ENCODE results near the gene ASCC1. TPM values are rescaled to one million over a fixed set of nuclear protein-coding genes. Genes with fewer than 3 reads are reported as not detected.
"Not testable (repeated sequence)": the region's sequence is repeated elsewhere in the genome, so short reads cannot be mapped to it uniquely, and the experiment has no call there.

Gene ASCC1
- total RNA-seq, 1 donor from 2014 or later = 38.6 TPM

DNA sequence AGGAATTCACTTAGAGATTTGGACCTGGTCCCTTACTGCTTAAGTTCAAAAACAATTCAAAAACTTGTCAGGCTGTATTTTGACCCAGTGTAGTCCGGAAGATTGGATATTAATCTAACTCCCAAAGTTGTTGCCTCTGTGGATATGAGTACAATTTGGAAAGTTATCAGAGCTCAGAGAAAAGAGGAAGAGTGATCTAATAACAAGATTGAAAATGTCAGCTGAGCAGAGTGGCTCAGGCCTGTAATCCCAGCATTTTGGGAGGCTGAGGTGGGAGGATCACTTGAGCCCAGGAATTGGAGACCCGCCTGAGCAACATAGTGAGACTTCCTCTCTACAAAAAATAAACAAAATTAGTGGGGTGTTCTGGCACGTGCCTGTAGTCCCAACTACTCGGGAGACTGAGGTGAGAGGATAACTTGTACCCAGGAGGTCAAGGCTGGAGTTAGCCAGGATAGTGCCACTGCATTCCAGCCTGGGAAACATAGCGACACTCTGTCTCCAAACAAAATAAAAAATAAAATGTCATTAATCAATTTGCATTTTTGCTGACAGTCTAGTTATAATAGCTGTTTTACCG is 3.2 kb upstream of the ASCC1 start:
- no peak for DNase-seq (ENCODE audit: low read depth)
- no peak for TF ChIP-seq CTCF (IDR thresholded peaks at IDR 0.05; ENCODE audit: insufficient read depth, low read length, poor library complexity, severe bottlenecking)
- H3K36me3 ChIP-seq (ENCODE audit: control insufficient read depth, insufficient read depth, low read length) = no peaks in the 10 kb centered on the region
- no peak overlapping the region for H3K4me3 ChIP-seq (ENCODE audit: low read depth, low read length)
- no peaks in the 10 kb centered on the region for H3K27me3 ChIP-seq (ENCODE audit: control insufficient read depth, insufficient read depth, low read length)

- no peaks in the 10 kb centered on the region for H3K36me3 ChIP-seq (ENCODE audit: control insufficient read depth, insufficient read depth, low read length)
- DNase-seq (ENCODE audit: low read depth) = no peak
- TF ChIP-seq CTCF (IDR thresholded peaks at IDR 0.05; ENCODE audit: insufficient read depth, low read length, poor library complexity, severe bottlenecking) = no peak
- H3K27me3 ChIP-seq (ENCODE audit: control insufficient read depth, insufficient read depth, low read length) = no peaks in the 10 kb centered on the region
- no peak overlapping the region for H3K4me3 ChIP-seq (ENCODE audit: low read depth, low read length)
Observed at GRCh38 chr10:72218726-72219125, 2.6 kb upstream of the ASCC1 start.

- no peak for TF ChIP-seq CTCF (IDR thresholded peaks at IDR 0.05; ENCODE audit: insufficient read depth, low read length, poor library complexity, severe bottlenecking)
- Histone ChIP-seq H3K36me3 (ENCODE audit: control insufficient read depth, insufficient read depth, low read length) (no peaks in the 10 kb centered on the region), H3K4me3 (ENCODE audit: low read depth, low read length) (no peak overlapping the region), H3K27me3 (ENCODE audit: control insufficient read depth, insufficient read depth, low read length) (no peaks in the 10 kb centered on the region)
- DNase-seq (ENCODE audit: low read depth) = no peak
Observed at GRCh38 chr10:72218325-72218724, 2.2 kb upstream of the ASCC1 start.

GRCh38 chr10:72211832-72212231 is 4.2 kb downstream of the ASCC1 start:
- not testable (repeated sequence) for DNase-seq (ENCODE audit: low read depth); H3K4me3 ChIP-seq (ENCODE audit: low read depth, low read length); H3K36me3 ChIP-seq (ENCODE audit: control insufficient read depth, insufficient read depth, low read length); H3K27me3 ChIP-seq (ENCODE audit: control insufficient read depth, insufficient read depth, low read length)

DNA sequence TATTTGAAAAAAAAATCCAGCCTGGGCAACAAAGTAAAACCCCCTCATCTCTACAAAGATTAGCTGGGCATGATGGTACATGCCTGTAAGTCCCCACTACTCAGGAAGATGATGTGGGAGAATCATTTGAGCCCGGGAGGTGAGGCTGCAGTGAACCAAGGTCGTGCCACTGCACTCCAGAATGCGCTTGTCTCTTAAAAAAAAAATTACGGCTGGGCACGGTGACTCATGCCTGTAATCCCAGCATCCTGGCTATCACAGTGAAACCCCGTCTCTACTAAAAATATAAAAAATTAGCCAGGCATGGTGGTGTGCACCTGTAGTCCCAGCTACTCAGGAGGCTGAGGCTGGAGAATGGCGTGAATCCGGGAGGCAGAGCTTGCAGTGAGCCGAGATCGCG is 4.7 kb downstream of the ASCC1 start:
- H3K4me3 ChIP-seq (ENCODE audit: low read depth, low read length); H3K27me3 ChIP-seq (ENCODE audit: control insufficient read depth, insufficient read depth, low read length); DNase-seq (ENCODE audit: low read depth); H3K36me3 ChIP-seq (ENCODE audit: control insufficient read depth, insufficient read depth, low read length): not testable (repeated sequence)

GRCh38 chr10:72208526-72208925 is 7.5 kb downstream of the ASCC1 start:
- DNase-seq (ENCODE audit: low read depth); H3K36me3 ChIP-seq (ENCODE audit: control insufficient read depth, insufficient read depth, low read length); H3K27me3 ChIP-seq (ENCODE audit: control insufficient read depth, insufficient read depth, low read length); H3K4me3 ChIP-seq (ENCODE audit: low read depth, low read length): not testable (repeated sequence)

DNA sequence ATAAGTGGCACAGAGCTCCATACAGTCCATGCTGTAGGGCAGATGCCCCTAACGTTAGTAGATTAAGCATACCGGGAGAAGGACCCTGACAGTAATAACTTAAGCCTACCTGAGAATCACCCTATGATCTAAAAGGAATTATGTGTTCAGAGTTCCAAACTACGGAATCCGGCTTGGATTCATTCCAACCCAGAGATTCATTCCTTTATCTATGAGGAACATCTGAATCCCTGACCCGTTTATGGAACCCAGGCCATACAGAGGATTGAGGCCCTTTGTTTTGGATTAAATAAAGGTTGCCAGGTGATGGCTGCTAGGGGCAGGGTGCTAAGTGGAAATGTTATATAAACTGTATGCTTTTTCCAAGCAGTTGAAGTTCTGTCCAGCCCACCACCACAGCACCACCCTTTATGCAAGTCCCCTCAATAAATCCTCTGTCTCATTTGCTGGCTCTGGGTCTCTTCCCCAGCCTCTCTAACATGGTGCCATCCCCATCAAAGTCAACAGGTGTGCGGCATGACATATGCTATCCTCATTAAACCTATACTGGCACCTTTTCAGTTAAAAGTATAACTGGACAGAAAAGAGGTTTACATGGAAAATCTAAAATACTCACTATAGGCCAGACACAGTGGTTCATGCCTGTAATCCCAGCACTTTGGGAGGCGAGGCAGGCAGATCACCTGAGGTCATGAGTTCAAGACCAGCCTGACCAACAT is 9.4 kb downstream of the ASCC1 start:
- Histone ChIP-seq H3K36me3 (ENCODE audit: control insufficient read depth, insufficient read depth, low read length) (no peaks in the 10 kb centered on the region), H3K27me3 (ENCODE audit: control insufficient read depth, insufficient read depth, low read length) (no peaks in the 10 kb centered on the region), H3K4me3 (ENCODE audit: low read depth, low read length) (no peak overlapping the region)
- no peak for TF ChIP-seq CTCF (IDR thresholded peaks at IDR 0.05; ENCODE audit: insufficient read depth, low read length, poor library complexity, severe bottlenecking)
- DNase-seq (ENCODE audit: low read depth) = no peak
